ENCODE data around the gene TRMT1. TPM values are rescaled to one million over a fixed set of nuclear protein-coding genes. Genes with fewer than 3 reads are reported as not detected.

Gene TRMT1
- total RNA-seq, 4 donors from 2014 or later = 23.2 to 99.4 (median 33.6) TPM

DNA sequence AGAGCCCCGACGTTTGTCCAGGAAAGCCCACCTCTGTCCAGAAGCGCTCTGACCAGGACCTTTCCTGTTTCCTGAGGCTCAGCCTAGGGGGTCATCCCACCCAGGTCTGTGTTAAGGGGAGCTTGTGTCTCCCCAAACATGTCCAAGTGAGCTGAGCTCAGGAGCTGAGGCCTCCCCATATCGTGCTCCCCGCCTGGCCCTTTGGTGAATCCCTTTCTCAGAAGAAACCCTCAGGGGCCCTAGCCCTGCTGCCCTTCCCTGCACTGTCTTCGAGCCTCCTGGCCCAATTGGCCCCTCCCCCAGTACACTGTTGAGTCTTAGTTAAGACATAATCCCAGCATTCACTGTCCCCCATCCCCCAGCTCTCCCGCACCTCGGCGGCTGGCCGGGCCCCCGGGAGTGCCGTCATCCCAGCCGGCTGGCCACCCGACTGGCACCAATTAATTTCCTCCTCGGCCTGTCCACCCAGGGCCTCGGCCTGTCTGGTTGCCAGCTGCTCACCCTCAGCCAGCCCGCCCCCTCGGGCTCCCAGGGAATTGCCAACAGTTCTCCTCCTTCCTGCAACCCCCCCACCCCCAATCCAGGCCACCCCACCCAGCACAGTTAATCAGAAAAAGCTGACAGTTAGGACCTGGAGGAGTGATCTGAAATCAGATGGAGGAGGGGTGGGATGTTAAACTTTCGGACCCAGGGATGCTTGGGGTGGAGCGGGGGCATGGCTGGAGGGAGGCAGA lies 47.2 kb upstream of the TRMT1 start:
- peak; percentile 88 for DNase-seq
- intact Hi-C loops (cut with DNase I; ENCODE audit: low total_unique reads) = no loop called here
- Histone ChIP-seq H3K27ac (peak overlapping the region; percentile 95 to 96), H3K9me3 (no peaks in the 10 kb centered on the region), H3K4me1 (peaks cover 5 to 16% of the 10 kb centered on the region in 2 donors), H3K4me3 (peak overlapping the region; percentile 34 to 36), H3K27me3 (no peaks in the 10 kb centered on the region), H3K36me3 (no peaks in the 10 kb centered on the region)
- no peak for TF ChIP-seq CTCF (IDR thresholded peaks at IDR 0.05)
- TF ChIP-seq POLR2A (IDR thresholded peaks at IDR 0.05) = peak in 1 of 2 donors; percentile 59

DNA sequence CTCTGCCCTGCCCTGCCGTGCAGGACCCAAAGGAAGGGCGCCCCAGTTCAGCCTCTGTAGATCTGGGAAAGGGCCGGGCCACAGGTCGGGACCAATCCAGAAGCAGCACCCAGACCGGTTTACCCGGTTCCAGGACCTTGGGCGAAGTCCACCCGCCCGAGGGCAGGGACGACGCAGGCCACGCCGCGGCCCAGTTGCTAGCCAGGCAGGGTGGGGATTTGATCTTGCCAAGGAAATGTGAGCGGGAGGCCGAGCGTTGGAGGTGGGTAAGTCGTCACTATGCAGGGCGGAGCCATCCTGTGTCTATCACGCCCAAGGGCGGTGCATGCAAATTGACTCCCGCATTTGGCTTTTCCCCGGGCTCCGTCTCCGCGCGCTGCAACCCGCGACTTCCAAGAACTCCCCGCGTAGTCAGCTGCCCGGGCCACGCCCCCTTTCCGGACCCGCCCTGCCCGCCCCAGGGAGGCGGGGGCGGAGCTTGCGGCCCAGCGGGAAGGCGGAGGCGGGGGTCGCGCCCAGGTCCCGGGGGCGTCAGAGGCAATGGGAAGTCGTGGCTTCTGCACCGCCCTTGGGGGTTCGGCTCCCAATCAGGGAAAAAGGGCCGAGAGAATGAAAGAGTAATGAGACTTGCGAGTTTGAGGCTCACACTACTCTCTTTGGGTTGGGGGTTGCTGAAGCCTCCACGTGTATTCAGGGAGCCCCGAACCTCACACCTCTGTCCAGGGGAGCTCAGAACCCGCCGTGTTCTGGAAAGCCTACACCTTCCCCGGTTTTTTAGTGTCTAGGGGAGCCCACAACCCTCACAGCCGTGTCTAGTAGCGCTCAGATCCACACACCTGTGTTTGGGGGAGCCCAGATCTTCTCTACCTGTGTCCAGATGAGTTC lies 46.4 kb upstream of the TRMT1 start:
- intact Hi-C loops (cut with DNase I; ENCODE audit: low total_unique reads) = no loop called here
- Histone ChIP-seq H3K36me3 (no peaks in the 10 kb centered on the region), H3K4me1 (peaks cover 5 to 16% of the 10 kb centered on the region in 2 donors), H3K9me3 (no peaks in the 10 kb centered on the region), H3K27me3 (no peaks in the 10 kb centered on the region), H3K4me3 (peak overlapping the region; percentile 34 to 36), H3K27ac (peak overlapping the region; percentile 95 to 96)
- DNase-seq = peak; percentile 97 to 98
- TF ChIP-seq CTCF (IDR thresholded peaks at IDR 0.05) = no peak
- TF ChIP-seq POLR2A (IDR thresholded peaks at IDR 0.05) = peak; percentile 52 to 71

DNA sequence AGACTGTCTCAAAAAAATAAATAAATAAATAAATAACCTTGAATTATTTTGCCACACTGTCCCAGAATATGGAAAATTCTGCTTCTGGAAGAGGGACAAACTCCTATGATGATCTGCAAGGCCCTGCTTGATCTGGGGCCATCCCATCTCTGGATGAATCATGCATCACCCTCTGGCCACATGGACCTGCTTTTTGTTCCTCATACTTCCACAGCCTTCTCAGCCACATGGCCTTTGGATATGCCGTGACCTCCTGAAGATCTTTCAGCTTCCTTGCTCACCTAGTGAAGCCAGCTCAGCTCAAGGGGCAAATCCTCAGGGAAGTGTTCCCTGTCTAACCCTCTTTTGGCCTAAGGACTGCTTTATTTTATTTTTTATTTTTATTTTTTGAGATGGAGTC lies 44.0 kb upstream of the TRMT1 start:
- no peaks in the 10 kb centered on the region for H3K36me3 ChIP-seq
- no peak overlapping the region for H3K4me3 ChIP-seq
- intact Hi-C loops (cut with DNase I; ENCODE audit: low total_unique reads) = no loop called here
- H3K27ac ChIP-seq = no peak overlapping the region
- TF ChIP-seq CTCF (IDR thresholded peaks at IDR 0.05) = no peak
- TF ChIP-seq POLR2A (IDR thresholded peaks at IDR 0.05) = no peak
- no peaks in the 10 kb centered on the region for H3K27me3 ChIP-seq
- no peaks in the 10 kb centered on the region for H3K9me3 ChIP-seq
- peaks cover 0 to 16% of the 10 kb centered on the region in 2 donors for H3K4me1 ChIP-seq
- no peak for DNase-seq

DNA sequence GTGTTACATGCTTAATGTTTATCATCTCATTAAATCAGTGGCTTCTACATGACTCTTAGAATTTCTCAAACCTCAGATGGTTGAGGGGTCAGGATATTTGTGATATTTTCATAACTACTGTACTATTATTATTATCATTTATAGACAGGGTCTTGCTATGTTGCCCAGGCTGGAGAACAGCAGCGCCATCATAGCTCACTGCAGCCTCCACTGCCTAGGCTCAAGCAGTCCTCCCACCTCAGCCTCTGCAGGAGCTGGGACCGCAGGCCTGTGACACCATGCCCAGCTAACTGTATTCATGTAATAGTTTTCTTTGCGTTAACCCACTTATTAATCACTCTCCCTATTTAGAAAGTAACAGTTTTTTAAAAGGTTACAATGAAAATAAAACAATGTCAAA lies 43.2 kb upstream of the TRMT1 start:
- H3K27me3 ChIP-seq = no peaks in the 10 kb centered on the region
- TF ChIP-seq CTCF (IDR thresholded peaks at IDR 0.05) (no peak), POLR2A (IDR thresholded peaks at IDR 0.05) (no peak)
- H3K27ac ChIP-seq = no peak overlapping the region
- no peak overlapping the region for H3K4me3 ChIP-seq
- peaks cover 0 to 23% of the 10 kb centered on the region in 2 donors for H3K4me1 ChIP-seq
- no peak for DNase-seq
- intact Hi-C loops (cut with DNase I; ENCODE audit: low total_unique reads) = no loop called here
- H3K9me3 ChIP-seq = no peaks in the 10 kb centered on the region
- H3K36me3 ChIP-seq = no peaks in the 10 kb centered on the region

Data from uterus (tissue), 4 donors.